Pancreas (tissue), 10 donors: ENCODE data around the gene AREG. TPM values are rescaled to one million over a fixed set of nuclear protein-coding genes. Genes with fewer than 3 reads are reported as not detected.

Experiments used
- ATAC-seq, 4 donors: fragments of 200-7000 bp; cut with Tn5 transposase; one replicate each; pipeline versions ENCODE4 v1.8.0 to v1.9.1; 2020; ENCODE audit warnings: mild to moderate bottlenecking in 4 of 4, moderate library complexity in 4 of 4
- DNase-seq, 6 donors: peaks; one replicate each; pipeline ENCODE4 v3.0.0-alpha.2; 2020
- FAIRE-seq: peaks from 2 replicates; lab custom pipeline; 2012; peaks lifted over from hg19 to GRCh38; lab: Jason Lieb, UNC
- H3K27ac ChIP-seq, 4 donors: fragments of 200-600 bp; sonication (generic); 1 replicate in 3 of 4; 2 replicates in 1 of 4; pipeline versions ENCODE4 v1.5.0 to v1.8.0; 2020
- H3K27me3 ChIP-seq, 4 donors: fragments of 200-600 bp; one replicate each; pipeline ENCODE4 v1.8.0; 2021
- H3K36me3 ChIP-seq, 3 donors: fragments of 200-600 bp; sonication (generic) in 1 of 3; one replicate each; pipeline versions ENCODE4 v1.5.0 to v1.8.0; 2020 to 2021
- H3K4me1 ChIP-seq, 3 donors: fragments of 200-600 bp; one replicate each; pipeline ENCODE4 v1.8.0; 2021
- H3K4me3 ChIP-seq, 4 donors: fragments of 200-600 bp; sonication (generic) in 2 of 4; one replicate each; pipeline versions ENCODE4 v1.5.0 to v1.8.0; 2020 to 2021
- H3K9me3 ChIP-seq, 4 donors: fragments of 200-600 bp; one replicate each; pipeline ENCODE4 v1.8.0; 2021
- WGBS, 2 donors: extraction: QIAGEN DNeasy Blood & Tissue Kit; methylation state at CpG; one replicate each; pipeline ENCODE4 v1.1.7; 2013; 5-methylcytosine and 5-hydroxymethylcytosine counted together
- intact Hi-C, 3 donors: fragments of 100-400 bp; cut with DNase I; formaldehyde crosslinking; loops; one replicate each; pipeline versions ENCODE4 v1.11.1 to v1.14.2; 2022
- polyA plus RNA-seq, 2 donors: library from polyadenylated mRNA; stranded (reverse); fragments of 200-250 nt; gene quantifications; one replicate each; pipeline ENCODE4 v1.2.3, GENCODE V29; 2013
- total RNA-seq, 6 donors: library from RNA; stranded (reverse); fragmentation: NEBNext Ultra II Directional in 4 of 6; extraction: Animal tissue kit (Norgen Biotek cat#: 25700) in 4 of 6; gene quantifications; one replicate each; pipeline versions ENCODE4 v1.2.1 to v1.2.4, GENCODE V29; 2021 to 2023
- TF ChIP-seq, protein P1 (sequence below), 4 donors: fragments of 200-600 bp; sonication (generic) in 3 of 4; IDR thresholded peaks; one replicate each; pipeline versions ENCODE4 v1.5.0 to v1.8.0; 2021; ENCODE audit warnings: antibody characterized with exemption in 4 of 4
- donor health status: healthy with polysubstance abuse.
- donor health status: DM: no; HTN: no; CAD: no; lungs with moderate emphysema.
- donor health status: DM: no; HTN: no; CAD: no.
- donor health status: control.
- donor health status: control.
- donor health status: Bipolar disorder and iron deficiency.
- donor health status: DM: yes; HTN: yes; CAD: no.
- donor health status: DM: no; HTN: no; CAD: no.
- donor health status: DM: no; HTN: no; CAD: no.
- donor health status: DM: yes; HTN: yes; CAD: no.

The AREG gene
- total and polyA plus RNA-seq, 8 donors: 0.12 to 1.4 (median 0.52) TPM

- Histone ChIP-seq H3K36me3 (no peaks in the 10 kb centered on the region), H3K4me3 (no peak overlapping the region), H3K27ac (no peak overlapping the region), H3K27me3 (no peaks in the 10 kb centered on the region), H3K9me3 (no peaks in the 10 kb centered on the region), H3K4me1 (no peaks in the 10 kb centered on the region)
- FAIRE-seq (no peak), DNase-seq (no peak), ATAC-seq (no peak)
- intact Hi-C loops: no loop called here
- 73 to 87% methylated on average over 5 of the region's 5 CpGs for WGBS, 2 donors
- TF ChIP-seq, protein P1, sequence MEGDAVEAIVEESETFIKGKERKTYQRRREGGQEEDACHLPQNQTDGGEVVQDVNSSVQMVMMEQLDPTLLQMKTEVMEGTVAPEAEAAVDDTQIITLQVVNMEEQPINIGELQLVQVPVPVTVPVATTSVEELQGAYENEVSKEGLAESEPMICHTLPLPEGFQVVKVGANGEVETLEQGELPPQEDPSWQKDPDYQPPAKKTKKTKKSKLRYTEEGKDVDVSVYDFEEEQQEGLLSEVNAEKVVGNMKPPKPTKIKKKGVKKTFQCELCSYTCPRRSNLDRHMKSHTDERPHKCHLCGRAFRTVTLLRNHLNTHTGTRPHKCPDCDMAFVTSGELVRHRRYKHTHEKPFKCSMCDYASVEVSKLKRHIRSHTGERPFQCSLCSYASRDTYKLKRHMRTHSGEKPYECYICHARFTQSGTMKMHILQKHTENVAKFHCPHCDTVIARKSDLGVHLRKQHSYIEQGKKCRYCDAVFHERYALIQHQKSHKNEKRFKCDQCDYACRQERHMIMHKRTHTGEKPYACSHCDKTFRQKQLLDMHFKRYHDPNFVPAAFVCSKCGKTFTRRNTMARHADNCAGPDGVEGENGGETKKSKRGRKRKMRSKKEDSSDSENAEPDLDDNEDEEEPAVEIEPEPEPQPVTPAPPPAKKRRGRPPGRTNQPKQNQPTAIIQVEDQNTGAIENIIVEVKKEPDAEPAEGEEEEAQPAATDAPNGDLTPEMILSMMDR (IDR thresholded peaks at IDR 0.05): no peak
These were observed 12.0 kb downstream of the AREG start for GRCh38 chr4:74456849-74457395.

GRCh38 chr4:74460833-74461232 lies 15.9 kb downstream of the AREG start:
- Histone ChIP-seq H3K9me3 (no peaks in the 10 kb centered on the region), H3K4me3 (no peak overlapping the region), H3K27me3 (no peaks in the 10 kb centered on the region), H3K4me1 (no peaks in the 10 kb centered on the region), H3K36me3 (no peaks in the 10 kb centered on the region), H3K27ac (no peak overlapping the region)
- no peak for ATAC-seq
- FAIRE-seq: no peak
- intact Hi-C loops: no loop called here
- DNase-seq: no peak
- TF ChIP-seq, protein P1 (IDR thresholded peaks at IDR 0.05): no peak

DNA sequence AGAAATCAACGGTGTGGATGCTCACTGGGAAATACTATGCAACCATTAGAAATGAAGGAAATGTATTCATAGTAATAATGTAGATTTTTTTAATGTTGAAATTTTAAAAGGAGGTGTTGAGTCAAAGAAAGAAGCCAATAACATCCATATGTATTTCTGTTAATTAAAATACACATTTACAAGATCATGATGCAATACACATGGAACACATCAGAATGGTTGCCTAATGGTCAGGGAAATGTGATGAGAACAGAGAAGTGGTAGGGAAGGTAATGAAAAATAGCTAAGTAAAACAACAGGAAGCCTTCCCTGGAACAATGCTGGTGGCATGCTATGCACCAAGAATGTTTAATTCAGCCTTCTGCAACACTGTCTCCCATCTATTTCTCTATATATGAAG lies 18.2 kb downstream of the AREG start:
- no peak overlapping the region for H3K27ac ChIP-seq
- H3K27me3 ChIP-seq: no peaks in the 10 kb centered on the region
- 92 to 100% methylated on average over 1 of the region's 1 CpG for WGBS, 2 donors
- DNase-seq (no peak), ATAC-seq (no peak), FAIRE-seq (no peak)
- intact Hi-C loops: no loop called here
- no peak overlapping the region for H3K4me3 ChIP-seq
- no peaks in the 10 kb centered on the region for H3K36me3 ChIP-seq
- H3K4me1 ChIP-seq: no peaks in the 10 kb centered on the region
- H3K9me3 ChIP-seq: no peaks in the 10 kb centered on the region
- TF ChIP-seq, protein P1 (IDR thresholded peaks at IDR 0.05): no peak

GRCh38 chr4:74464291-74464690 lies 19.4 kb downstream of the AREG start:
- Histone ChIP-seq H3K36me3 (no peaks in the 10 kb centered on the region), H3K27me3 (no peaks in the 10 kb centered on the region), H3K9me3 (no peaks in the 10 kb centered on the region), H3K4me1 (no peaks in the 10 kb centered on the region), H3K27ac (no peak overlapping the region), H3K4me3 (no peak overlapping the region)
- ATAC-seq (no peak), FAIRE-seq (no peak), DNase-seq (no peak)
- intact Hi-C loops: no loop called here
- TF ChIP-seq, protein P1 (IDR thresholded peaks at IDR 0.05): no peak

- TF ChIP-seq, protein P1 (IDR thresholded peaks at IDR 0.05): no peak
- no peak for ATAC-seq
- no peak overlapping the region for H3K27ac ChIP-seq
- 47 to 51% methylated on average over 1 of the region's 1 CpG for WGBS, 2 donors
- H3K4me3 ChIP-seq: no peak overlapping the region
- H3K4me1 ChIP-seq: no peaks in the 10 kb centered on the region
- DNase-seq: no peak
- H3K36me3 ChIP-seq: no peaks in the 10 kb centered on the region
- no peaks in the 10 kb centered on the region for H3K27me3 ChIP-seq
- no peaks in the 10 kb centered on the region for H3K9me3 ChIP-seq
- FAIRE-seq: no peak
- intact Hi-C loops: no loop called here
These were observed 21.3 kb downstream of the AREG start for GRCh38 chr4:74466242-74466641.
